Fibroblast of lung (primary cell): ENCODE data around the gene IFT57. TPM values are rescaled to one million over a fixed set of nuclear protein-coding genes. Genes with fewer than 3 reads are reported as not detected.

Source experiments
- DNase-seq, 2 donors: peaks; one replicate each; pipeline versions ENCODE4 v3.0.0 to v3.0.0-alpha.2; 2010; ENCODE audit warnings: low read depth in 2 of 2
- H2AFZ ChIP-seq: 2 replicates; pipeline ENCODE4 v1.5.1; 2012; ENCODE audit warnings: low read length, control low read depth, inconsistent platforms
- H3K27ac ChIP-seq: 2 replicates; pipeline ENCODE4 v1.5.1; 2011; ENCODE audit warnings: low read length, control low read depth; ENCODE audit not compliant: insufficient read depth
- H3K27me3 ChIP-seq: 2 replicates; pipeline ENCODE4 v1.5.1; 2011; ENCODE audit warnings: mild to moderate bottlenecking, low read length; ENCODE audit not compliant: control insufficient read depth, insufficient read depth
- H3K36me3 ChIP-seq: 2 replicates; pipeline ENCODE4 v1.5.1; 2011; ENCODE audit warnings: low read length; ENCODE audit not compliant: control insufficient read depth, insufficient read depth
- H3K4me1 ChIP-seq: 2 replicates; pipeline ENCODE4 v1.5.1; 2011; ENCODE audit warnings: low read length; ENCODE audit not compliant: control insufficient read depth, insufficient read depth; ENCODE audit errors: extremely low read depth
- H3K4me2 ChIP-seq: 2 replicates; pipeline ENCODE4 v1.5.1; 2011; ENCODE audit warnings: low read length, control low read depth; ENCODE audit not compliant: insufficient read depth; ENCODE audit errors: extremely low read depth
- H3K4me3 ChIP-seq, 4 experiments: fragments of 200-600 bp in 1 of 4; sonication (generic) in 1 of 4; replicated peaks in 1 of 4; 2 replicates each; pipeline ENCODE4 v1.5.1; 2011 to 2016; ENCODE audit warnings: low read length in 4 of 4, low read depth in 3 of 4, mild to moderate bottlenecking in 3 of 4, control low read depth in 2 of 4, inconsistent platforms in 1 of 4, mixed read lengths in 1 of 4; ENCODE audit not compliant: insufficient read depth in 1 of 4; ENCODE audit errors: control extremely low read depth in 1 of 4
- H3K79me2 ChIP-seq: 2 replicates; pipeline ENCODE4 v1.5.1; 2012; ENCODE audit warnings: mild to moderate bottlenecking, low read length, inconsistent platforms; ENCODE audit not compliant: control insufficient read depth, insufficient read depth
- H3K9ac ChIP-seq: 2 replicates; pipeline ENCODE4 v1.5.1; 2011; ENCODE audit warnings: mild to moderate bottlenecking, low read length, control low read depth; ENCODE audit not compliant: insufficient read depth
- H3K9me3 ChIP-seq: 2 replicates; pipeline ENCODE4 v1.5.1; 2012; ENCODE audit warnings: low read depth, low read length; ENCODE audit not compliant: control insufficient read depth, insufficient read depth
- H4K20me1 ChIP-seq: 2 replicates; pipeline ENCODE4 v1.5.1; 2011; ENCODE audit warnings: low read length; ENCODE audit not compliant: control insufficient read depth, insufficient read depth; ENCODE audit errors: extremely low read depth
- CTCF ChIP-seq, 2 donors: IDR thresholded peaks in 1 of 2; conservative IDR thresholded peaks in 1 of 2; 1 replicate in 1 of 2; 2 replicates in 1 of 2; pipeline ENCODE4 v1.5.1; 2011 to 2012; ENCODE audit warnings: low read length in 2 of 2, control low read depth in 1 of 2, inconsistent platforms in 1 of 2, low read depth in 1 of 2, mild to moderate bottlenecking in 1 of 2
- EZH2 ChIP-seq: IDR thresholded peaks from 2 replicates; pipeline ENCODE4 v1.5.1; 2012; ENCODE audit warnings: low read length, control low read depth, mild to moderate bottlenecking; ENCODE audit errors: missing control alignments
- polyA plus RNA-seq, 2 donors: library from polyadenylated mRNA; depleted of rRNA in 1 of 2; stranded (reverse) in 1 of 2; unstranded in 1 of 2; fragments of >200 nt; gene quantifications; 2 replicates each; pipeline ENCODE4 v1.2.1, GENCODE V29; 2011 to 2012; ENCODE audit warnings: missing spikeins in 1 of 2
- total RNA-seq: library from RNA; depleted of rRNA; stranded (reverse); fragments of >200 nt; gene quantifications from 2 replicates; pipeline ENCODE4 v1.2.1, GENCODE V29; 2014

The IFT57 gene
- total and polyA plus RNA-seq, 2 donors (not counting 1 experiment from before 2014, with no cell fraction given), result 55.5 to 60.3 TPM

- H3K4me1 ChIP-seq, result no peaks in the 10 kb centered on the region
These were observed 51.1 kb downstream of the IFT57 start for GRCh38 chr3:108171106-108171505.

GRCh38 chr3:108164391-108164790, 57.8 kb downstream of the IFT57 start:
- no peaks in the 10 kb centered on the region for H4K20me1 ChIP-seq
- no peak for TF ChIP-seq EZH2
- TF ChIP-seq CTCF (conservative IDR thresholded peaks at IDR 0.05 in 1 of 2, IDR thresholded peaks at IDR 0.05 in 1 of 2; ENCODE audit: low read depth in 1 of 2, low read length in 2 of 2), result no peak
- no peaks in the 10 kb centered on the region for H3K79me2 ChIP-seq
- H3K36me3 ChIP-seq, result peaks cover 2% of the 10 kb centered on the region
- H3K9me3 ChIP-seq, result no peaks in the 10 kb centered on the region
- no peaks in the 10 kb centered on the region for H3K27me3 ChIP-seq
- H3K27ac ChIP-seq, result no peak overlapping the region
- H3K4me1 ChIP-seq, result no peaks in the 10 kb centered on the region
- no peak overlapping the region for H3K9ac ChIP-seq
- no peak overlapping the region for H3K4me3 ChIP-seq
- no peak for DNase-seq
- no peak overlapping the region for H3K4me2 ChIP-seq
- no peak overlapping the region for H2AFZ ChIP-seq

More at GRCh38 chr3:108171106-108171505, 51.1 kb downstream of the IFT57 start:
- no peaks in the 10 kb centered on the region for H4K20me1 ChIP-seq
- H2AFZ ChIP-seq, result no peak overlapping the region
- no peaks in the 10 kb centered on the region for H3K36me3 ChIP-seq
- H3K27ac ChIP-seq, result no peak overlapping the region
- H3K9me3 ChIP-seq, result no peaks in the 10 kb centered on the region
- no peak overlapping the region for H3K4me3 ChIP-seq
- TF ChIP-seq CTCF (conservative IDR thresholded peaks at IDR 0.05 in 1 of 2, IDR thresholded peaks at IDR 0.05 in 1 of 2; ENCODE audit: low read depth in 1 of 2, low read length in 2 of 2) (no peak), EZH2 (no peak)
- no peak overlapping the region for H3K4me2 ChIP-seq
- no peaks in the 10 kb centered on the region for H3K27me3 ChIP-seq
- DNase-seq, result no peak
- no peak overlapping the region for H3K9ac ChIP-seq
- H3K79me2 ChIP-seq, result no peaks in the 10 kb centered on the region

- H3K4me2 ChIP-seq, result no peak overlapping the region
- no peaks in the 10 kb centered on the region for H3K9me3 ChIP-seq
- H4K20me1 ChIP-seq, result no peaks in the 10 kb centered on the region
- no peaks in the 10 kb centered on the region for H3K79me2 ChIP-seq
- no peak for TF ChIP-seq CTCF (conservative IDR thresholded peaks at IDR 0.05 in 1 of 2, IDR thresholded peaks at IDR 0.05 in 1 of 2; ENCODE audit: low read depth in 1 of 2, low read length in 2 of 2)
- TF ChIP-seq EZH2, result no peak
- peaks cover 2% of the 10 kb centered on the region for H3K36me3 ChIP-seq
- H3K9ac ChIP-seq, result no peak overlapping the region
- H3K27me3 ChIP-seq, result no peaks in the 10 kb centered on the region
- H3K4me1 ChIP-seq, result no peaks in the 10 kb centered on the region
- peak; percentile 31 to 80 for DNase-seq
- no peak overlapping the region for H3K27ac ChIP-seq
- H3K4me3 ChIP-seq, result no peak overlapping the region
- H2AFZ ChIP-seq, result no peak overlapping the region
These were observed 62.4 kb downstream of the IFT57 start for GRCh38 chr3:108159865-108160264.
